Stimulated activated CD4-positive, alpha-beta T cell treated with anti-CD3 and anti-CD28 coated beads, Interleukin-15, amount 100 ng/mL, for 1 hour (primary cell): ENCODE results near the gene SVOP.

Source experiments
- DNase-seq, 2 donors: peaks; one replicate each; pipeline ENCODE4 v3.0.0-alpha.2; 2020; ENCODE audit warnings: low read depth in 1 of 2, low spot score in 1 of 2

The SVOP gene

GRCh38 chr12:108858311-108859074 lies 162.4 kb downstream of the SVOP start:
- no peak for DNase-seq
